Measurements from ENCODE around the gene SEC63.
"Not testable (repeated sequence)": the region's sequence is repeated elsewhere in the genome, so short reads cannot be mapped to it uniquely, and the experiment has no call there.

The SEC63 gene, protein sequence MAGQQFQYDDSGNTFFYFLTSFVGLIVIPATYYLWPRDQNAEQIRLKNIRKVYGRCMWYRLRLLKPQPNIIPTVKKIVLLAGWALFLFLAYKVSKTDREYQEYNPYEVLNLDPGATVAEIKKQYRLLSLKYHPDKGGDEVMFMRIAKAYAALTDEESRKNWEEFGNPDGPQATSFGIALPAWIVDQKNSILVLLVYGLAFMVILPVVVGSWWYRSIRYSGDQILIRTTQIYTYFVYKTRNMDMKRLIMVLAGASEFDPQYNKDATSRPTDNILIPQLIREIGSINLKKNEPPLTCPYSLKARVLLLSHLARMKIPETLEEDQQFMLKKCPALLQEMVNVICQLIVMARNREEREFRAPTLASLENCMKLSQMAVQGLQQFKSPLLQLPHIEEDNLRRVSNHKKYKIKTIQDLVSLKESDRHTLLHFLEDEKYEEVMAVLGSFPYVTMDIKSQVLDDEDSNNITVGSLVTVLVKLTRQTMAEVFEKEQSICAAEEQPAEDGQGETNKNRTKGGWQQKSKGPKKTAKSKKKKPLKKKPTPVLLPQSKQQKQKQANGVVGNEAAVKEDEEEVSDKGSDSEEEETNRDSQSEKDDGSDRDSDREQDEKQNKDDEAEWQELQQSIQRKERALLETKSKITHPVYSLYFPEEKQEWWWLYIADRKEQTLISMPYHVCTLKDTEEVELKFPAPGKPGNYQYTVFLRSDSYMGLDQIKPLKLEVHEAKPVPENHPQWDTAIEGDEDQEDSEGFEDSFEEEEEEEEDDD

DNA sequence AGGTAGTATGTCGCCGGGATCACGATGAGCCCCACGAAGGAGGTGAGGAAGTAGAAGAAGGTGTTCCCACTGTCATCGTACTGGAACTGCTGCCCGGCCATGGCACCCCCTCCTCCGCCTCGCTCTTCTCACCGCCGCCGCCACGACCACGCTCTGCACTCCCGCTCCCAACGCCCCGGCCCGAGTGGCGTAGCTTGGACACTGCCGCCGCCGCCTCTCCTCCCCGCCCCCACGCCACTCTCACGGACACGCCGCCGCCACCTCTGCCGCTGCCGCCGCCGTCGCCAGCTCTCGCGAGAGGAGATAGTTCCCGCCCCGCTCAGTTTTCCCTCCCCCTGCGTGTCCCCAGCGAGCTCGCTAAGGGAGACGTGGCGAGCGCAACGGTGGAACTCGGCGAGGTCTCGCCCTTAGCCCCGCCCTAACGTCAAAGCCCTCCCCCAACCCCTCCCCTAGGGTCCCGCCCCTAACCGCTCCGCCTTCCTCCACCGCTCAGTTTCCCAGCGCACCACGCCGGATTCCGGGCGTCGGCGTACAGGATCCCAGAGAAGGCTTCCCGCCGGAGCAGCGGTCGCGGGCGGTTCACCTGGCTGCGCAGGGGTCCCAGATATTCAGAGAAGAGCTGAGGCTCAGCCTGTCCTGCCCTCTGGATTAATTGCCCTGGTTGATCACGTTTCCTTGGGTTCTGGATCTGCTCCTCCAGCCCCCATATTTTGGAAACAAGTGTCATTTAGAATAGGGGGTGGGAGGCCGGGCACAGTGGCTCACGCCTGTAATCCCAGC lies at the start of gene SEC63:
SEC63 (minus strand) TSS at position 300 of the 780 bp plus-strand sequence; CDS start at position 101, 199 bp downstream.
- peak; percentile 90 to 98 for DNase-seq

DNA sequence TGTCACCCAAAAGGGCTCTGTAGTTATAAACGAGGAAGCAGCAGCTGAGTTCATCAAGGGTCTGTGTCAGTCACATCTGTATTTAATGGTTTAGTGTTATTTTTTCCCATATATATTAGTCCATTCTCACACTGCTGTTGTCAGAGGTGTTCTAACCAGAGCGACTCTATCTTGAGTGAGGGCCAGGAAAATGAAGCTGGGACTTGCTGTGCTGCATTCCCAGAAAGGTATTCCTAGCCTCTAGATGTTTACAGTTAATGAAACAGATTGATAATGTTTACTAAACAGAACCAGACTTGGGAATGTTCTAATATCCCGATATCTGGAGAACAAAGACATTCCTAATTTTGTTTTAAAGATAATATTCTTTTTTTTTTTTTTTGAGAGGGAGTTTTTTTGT lies 48.0 kb upstream of the SEC63 start:
- DNase-seq: no peak

DNA sequence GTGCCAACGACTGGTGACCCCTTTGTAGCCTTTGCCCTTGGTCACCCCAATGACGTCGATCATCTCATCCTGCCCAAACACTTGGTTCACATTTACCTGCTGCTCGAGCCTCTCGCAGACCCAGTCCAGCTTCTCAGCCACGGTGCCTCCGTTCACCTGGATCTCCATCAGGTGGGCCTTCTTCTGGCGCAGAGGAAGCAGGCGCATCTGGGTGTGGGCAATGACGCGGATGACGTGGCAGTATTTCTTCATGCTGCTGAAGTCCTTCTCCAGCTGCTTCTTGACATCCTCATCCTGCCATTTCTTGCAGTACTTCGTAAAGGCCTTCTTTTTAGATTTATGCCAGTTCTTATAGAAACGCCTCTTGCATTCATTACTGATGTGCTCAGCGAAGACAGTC lies 46.9 kb upstream of the SEC63 start:
- no peak for DNase-seq

DNA sequence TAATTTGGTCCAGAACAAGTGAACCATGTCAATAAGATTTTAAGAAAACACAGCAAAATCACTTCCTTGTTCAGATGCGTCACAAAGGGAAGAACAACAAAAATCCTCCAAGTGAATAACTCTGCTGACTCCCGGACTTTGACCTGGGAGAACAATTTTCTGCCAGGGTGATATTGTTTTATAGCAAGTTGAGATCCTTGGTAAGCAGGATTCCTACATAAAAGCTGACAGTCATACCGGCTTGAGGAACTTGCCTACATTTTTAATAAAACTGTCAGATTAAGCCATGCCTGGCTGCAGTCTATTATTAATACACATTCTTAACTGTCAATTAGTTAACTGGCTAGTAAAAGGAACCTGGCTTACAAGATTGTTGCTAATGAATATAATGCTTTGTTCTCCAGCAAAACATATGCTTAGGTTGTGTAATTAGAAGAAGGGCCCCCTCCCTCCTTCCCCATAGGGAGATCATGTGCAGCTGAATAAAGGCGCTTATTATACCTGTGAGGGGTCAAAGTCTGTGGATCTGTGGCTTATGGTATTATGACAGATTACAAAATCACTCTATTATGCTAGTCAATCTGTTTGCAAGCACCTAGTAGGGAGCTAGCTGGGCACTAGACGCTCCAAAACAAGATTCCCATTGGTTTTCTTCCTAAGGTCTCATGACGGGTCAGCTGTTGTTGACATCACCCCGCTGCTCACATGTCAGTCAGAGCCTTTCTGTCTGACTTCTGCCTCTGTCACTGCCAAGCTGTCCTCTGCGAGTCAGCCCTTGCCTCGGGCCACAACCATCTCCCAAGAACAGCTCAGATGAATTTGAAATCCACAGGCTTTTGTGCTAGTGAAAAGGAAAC lies 44.6 kb upstream of the SEC63 start:
- peak; percentile 81 to 85 for DNase-seq

DNA sequence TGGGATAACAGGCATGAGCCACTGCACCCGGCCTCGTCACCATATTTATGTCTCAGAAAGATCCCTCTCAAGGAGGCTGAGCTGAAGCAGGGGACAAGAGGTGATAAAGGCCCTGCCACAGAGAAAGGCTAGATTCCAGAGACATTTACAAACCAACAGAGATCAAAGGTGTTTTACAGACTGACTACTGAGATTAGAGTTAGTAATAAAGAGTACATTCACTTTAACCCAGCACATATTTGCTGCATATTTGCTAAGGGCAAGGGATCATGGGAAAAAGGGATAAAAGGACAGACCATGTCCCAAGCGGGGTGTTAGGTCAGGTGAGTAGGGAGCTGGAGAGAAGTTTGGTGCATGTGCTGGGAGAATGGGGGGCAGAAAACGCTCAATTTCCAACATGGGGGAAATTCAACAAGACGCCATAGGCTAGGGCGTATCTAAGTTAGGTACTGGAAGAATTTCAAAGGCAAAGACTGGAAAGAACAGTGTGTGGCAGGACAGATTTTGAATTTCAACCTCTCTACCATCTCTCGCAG lies 43.8 kb upstream of the SEC63 start:
- no peak for DNase-seq

DNA sequence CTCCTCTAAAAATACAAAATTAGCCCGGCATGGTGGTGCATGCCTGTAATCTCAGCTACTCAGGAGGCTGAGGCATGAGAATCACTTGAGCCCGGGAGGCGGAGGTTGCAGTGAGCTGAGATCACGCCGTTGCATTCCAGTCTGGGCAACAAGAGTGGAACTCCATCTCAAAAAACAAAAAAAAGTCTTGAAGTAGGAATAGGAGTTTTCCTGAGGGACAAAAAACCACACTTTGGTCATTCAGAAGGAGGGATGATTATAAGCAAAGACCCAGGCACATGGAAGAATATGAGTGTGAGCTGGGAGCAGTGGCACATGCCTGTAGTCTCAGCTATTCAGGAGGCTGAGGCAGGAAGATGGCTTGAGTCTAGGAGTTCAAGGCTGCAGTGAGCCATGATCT lies 42.3 kb upstream of the SEC63 start:
- DNase-seq: not testable (repeated sequence)

DNA sequence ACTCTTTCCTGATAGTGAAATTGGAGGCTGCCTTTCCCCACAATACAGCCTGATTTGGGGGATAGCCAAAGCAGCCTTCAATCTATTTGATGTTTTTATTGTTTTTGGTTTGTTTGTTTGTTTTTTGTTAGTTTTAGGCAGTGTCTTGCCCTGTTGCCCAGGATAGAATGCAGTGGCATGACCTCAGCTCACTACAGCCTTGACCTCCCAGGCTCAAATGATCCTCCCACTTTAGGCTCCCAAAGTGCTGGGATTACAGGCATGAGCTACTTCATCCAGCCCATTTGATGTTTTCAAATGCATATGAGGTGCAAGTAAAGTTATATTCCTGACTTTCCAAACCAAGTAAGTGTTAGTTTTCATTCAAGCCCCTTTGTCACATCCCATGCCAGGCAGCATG lies 41.3 kb upstream of the SEC63 start:
- no peak for DNase-seq

DNA sequence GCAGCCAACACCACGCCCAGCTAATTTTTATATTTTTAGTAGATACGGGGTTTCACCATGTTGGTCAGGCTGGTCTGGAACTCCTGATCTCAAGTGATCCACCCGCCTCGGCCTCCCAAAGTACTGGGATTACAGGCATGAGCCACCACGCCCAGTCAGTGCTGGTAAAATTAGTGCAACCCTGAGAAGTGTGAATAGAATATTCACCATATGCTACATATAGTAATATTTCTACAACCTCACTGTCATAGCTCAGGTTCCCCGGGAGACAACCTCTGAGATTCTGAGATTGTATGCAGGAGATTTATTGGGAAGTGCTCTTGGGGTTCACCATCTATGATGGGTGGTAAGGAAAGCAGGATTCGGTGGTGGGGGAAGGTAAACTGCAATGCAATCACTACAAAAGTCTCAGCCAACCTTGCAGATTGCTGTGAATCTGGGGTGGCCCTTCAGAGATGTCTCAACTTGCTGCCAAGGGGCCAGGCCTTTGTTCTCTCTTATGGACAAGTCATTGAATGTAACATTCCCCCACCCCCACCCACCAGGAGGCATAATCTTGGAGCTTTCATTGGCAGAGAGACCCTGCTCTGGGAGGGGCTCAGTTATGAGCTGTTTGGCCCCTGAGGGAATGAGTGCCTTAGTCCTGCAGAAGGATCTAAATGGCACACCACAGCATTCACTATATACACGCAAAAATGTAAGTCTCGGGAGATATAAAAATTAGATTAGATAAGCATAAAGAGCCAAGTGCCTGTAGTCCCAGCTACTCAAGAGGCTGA lies 34.0 kb upstream of the SEC63 start:
- no peak for DNase-seq

DNA sequence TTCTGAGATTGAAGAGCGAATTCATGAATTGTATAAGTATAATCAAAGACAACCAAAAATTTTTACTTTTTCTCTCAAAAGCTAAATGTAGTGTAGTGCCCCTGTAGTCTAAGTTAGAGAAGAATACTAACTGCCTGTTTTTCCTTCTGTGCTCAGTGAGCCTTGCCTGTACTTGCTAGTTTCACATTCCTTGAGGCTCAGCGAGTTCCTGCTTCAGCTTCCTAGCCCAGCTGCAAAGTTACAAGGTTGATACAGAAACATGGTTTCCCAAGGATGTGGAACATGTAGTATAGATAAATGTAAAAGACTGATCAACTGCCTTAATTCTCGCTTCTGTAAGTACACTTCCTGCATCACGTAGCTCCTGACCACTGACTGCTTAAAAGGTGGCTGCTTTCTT lies 33.1 kb upstream of the SEC63 start:
- DNase-seq: no peak

DNA sequence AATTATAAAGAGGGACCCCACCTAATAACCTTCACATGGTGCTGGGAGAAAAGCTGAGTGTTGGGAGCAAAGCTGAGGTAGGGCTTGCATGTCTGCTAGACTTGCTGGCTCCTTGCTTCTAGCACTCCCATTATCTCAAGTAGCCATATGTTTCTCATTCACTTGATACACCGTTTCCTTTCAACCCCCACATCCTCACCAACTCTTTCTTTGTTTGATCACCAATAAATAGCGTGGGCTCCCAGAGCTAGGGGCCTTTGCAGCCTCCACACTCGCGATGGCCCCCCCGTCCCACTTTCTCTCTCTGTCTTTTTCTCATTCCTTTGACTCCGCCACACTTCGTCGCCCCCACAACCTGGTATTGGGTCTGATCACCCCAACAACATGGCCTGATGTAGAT lies 32.6 kb upstream of the SEC63 start:
- not testable (repeated sequence) for DNase-seq

DNA sequence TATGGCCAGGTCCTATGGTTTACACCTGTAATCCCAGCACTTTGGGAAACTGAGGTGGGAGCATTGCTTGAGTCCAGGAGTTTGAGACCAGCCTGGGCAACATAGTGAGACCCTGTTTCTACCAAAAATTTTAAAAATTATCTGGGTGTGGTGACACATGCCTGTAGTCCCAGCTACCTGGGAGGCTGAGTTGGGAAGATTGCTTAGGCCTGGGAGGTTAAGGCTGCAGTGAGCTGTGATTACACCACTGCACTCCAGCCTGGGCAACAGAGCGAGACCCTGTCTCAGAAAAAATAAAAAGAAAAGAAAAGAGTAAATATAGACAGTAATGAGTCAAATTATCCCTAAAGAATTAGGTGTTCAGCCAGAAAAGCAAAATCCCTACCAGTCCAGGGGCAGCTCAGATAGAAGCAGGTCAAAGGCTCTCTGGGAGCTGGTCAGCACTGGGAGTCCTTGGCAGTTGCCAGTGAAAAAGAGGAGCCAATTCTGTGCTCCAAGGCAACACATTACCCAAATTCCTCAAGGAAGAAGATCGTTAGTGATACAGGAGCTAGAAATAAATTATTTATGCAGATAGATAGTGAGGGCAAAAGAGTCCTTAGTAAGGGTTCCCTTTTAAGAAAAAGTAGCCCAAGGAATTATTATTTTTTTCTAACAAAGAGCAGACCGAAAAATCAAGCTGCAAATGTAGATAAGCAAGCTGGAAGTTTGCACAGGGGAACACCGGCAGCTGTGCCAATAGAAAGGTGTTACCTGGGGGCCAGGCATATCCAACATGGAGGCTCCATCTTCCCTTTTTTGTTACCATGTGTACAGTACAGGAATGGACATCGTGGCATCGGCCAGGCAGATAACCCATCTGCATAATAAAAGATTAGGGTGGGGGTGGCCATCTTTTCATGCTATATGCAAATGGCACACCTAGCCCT lies 31.4 kb upstream of the SEC63 start:
- DNase-seq: peak; percentile 17 to 66

DNA sequence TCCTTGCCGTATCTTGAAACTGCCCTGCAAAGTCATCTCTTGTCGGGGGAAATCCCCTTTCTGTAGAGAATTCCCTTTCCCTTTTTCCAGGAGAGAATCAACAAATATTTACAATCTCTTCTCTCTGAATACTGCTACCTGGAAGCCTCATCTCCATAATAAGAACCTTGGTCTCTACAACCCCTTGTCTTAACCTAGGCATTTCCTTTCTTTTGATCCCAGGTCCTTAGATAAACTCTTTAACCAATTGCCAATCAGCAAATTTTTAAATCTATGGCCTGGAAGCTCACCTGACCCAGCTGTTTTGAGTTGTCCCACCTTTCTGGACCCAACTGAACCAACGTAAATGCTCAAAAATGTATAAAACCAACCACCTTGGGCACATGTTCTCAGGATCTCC lies 30.6 kb upstream of the SEC63 start:
- DNase-seq: no peak

DNA sequence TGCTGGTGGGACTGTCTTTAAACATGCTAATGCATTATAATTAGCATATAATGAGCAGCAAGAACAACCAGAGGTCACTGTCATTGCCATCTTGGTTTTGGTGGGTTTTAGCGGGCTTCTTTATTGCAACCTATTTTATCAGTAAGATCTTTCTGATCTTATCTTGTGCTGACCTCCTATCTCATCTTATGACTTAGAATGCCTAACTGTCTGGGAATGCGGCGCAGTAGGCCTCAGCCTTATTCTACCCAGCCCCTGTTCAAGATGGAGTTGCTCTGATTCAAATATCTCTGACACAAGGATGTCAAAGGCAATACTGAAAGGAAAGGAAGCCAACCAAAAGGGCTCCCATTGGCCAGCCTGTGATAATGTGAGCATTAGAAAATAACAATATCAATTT lies 29.8 kb upstream of the SEC63 start:
- DNase-seq: no peak

DNA sequence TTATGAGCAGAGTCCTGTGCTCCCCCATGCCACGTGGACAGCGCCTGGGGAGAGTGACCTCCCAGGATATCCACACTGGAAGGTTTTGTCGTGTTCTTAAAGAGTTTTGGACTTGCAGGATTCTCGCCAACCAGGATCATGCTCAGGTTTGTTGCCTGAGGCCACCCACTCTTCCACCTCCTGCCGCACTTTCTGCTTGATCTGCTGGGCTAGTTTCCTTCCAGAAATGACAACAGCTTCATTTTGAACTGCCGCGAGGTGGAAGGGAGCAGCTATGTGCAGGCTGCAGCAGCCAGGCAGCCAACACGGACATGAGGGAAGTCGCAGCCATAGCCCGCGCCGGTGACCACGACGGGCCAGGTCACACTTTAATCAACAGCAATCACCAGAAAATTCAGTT lies 27.7 kb upstream of the SEC63 start:
- DNase-seq: no peak

DNA sequence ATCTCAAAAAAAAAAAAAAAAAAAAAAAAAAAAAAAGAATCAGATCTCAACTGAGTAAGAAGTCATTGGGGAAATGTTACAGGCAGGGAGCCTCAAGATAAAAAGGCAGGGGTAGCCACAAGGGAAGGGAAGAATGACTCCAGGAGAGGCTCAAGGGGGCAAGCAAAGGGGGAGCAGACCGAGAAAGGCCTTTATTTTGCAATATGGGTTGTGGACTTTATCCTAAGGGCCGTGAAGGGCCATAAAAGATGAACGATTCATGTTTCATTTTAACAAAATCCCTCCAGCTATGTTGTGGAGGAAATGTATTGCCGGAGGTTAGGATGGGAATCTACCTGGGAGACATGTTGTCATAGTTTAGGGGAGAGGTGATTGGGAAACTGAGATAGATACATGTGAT lies 25.8 kb upstream of the SEC63 start:
- DNase-seq: no peak

DNA sequence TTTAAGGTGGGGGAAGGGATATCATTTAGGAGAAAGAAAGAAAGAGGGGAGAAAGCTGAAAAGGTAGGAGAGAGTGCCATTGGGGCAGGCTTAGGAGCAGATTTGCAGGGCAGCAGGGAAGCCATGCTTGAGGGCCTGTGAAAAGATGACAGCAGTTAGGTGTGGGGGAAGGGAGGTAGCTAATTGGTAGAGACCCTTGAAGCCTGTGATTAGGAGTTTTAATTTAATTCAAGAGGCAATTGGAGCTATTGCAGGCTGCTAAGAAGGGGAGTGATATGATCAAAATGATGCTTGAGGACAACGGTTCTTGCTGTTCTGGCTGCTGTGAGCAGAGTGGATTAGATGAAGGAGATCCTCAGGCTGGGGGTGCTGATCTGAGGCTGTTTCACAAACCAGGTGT lies 24.5 kb upstream of the SEC63 start:
- DNase-seq: no peak

DNA sequence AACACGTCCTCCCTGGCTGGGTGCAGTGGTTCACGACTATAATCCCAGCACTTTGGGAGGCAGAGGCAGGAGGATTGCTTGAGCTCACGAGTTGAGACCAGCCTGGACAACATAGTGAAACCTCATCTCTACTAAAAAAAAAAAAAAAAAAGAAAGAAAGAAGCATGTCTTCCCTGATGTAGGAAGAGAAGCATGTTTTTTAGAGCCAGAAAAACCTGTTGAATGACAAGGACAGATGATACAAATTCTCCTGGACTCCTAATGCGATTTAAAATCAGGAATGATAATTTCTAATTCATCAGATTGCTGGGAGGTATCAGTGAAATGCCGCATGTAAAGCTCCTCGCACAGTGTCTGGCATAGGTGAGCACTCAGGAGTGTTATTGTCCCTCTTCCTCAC lies 23.7 kb upstream of the SEC63 start:
- no peak for DNase-seq

DNA sequence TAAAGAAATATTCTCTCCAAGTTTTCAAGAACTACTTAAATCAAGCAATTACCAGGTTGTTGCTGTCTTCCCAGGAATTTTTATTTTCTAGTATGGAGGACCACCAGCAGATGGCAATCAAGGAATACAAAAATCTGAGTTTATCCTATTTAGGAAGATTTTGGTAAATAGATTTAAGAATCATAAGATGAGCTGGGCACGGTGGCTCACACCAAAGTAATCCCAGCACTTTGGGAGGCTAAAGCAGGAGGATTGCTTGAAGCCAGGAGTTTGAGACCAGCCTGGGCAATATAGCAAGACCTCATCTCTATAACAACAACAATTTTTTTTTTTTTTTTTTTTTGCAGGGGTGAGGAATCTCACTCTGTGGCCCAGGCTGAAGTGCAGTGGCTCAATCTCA lies 19.3 kb upstream of the SEC63 start:
- peak; percentile 2 to 48 for DNase-seq

DNA sequence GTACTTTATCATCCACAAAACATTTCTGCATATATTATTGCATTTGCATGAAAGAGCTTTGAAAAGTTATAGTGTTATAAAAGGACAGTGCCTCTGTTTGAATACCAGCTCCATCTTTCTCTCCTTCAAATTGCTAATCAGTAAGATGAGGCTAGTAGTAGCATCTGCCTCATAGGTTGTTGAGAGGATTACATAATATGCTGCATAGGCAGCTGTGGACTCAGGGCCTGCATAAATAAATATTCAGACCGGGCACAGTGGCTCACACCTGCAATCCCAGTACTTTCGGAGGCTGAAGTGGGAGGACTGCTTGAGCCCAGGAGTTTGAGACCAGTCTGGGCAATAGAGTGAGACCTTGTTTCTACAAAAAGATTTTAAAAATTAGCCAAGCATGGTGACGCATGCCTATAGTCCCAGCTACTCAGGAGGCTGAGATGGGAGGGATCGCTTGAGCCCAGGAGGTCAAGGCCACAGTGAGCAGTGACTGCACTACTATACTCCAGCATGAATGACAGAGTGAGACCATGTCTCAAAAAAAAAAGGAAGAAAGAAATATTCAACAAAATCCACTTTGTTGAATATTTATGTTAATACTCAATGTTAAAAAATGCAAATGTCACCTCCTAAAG lies 18.3 kb upstream of the SEC63 start:
- DNase-seq: peak in 1 of 2 experiments; percentile 22

DNA sequence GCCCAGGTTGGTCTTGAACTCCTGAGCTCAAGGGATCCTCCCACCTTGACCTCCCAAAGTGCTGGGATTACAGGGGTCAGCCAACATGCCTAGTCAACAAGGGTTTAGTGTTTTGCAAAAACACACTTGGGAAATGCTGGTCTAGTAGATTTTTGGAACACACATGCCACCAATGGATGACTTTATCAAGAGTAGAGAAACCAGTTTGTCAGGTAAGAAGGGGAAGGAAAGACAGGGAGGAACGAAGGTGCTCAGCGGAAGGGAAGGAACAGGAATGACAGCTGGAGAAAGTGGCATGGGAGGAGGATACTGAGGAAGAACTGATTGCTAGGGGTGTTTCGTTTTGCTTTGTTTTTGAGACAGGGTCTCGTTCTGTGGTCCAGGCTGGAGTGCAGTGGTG lies 15.6 kb upstream of the SEC63 start:
- DNase-seq: no peak

Data from NCI-H526 (cell line).